ENCODE results near the gene PLXNA4. TPM values are rescaled to one million over a fixed set of nuclear protein-coding genes. Genes with fewer than 3 reads are reported as not detected.

PLXNA4 gene
- total RNA-seq, 1 experiment from 2014 or later, result 0.81 TPM

- POLR2A ChIA-PET, result no interaction called here
- DNase-seq (ENCODE audit: low spot score) (no peak), ATAC-seq (no peak)
- CTCF ChIA-PET, result interaction anchor here (1.0 kb wide), 1 partner anchor 37 kb away, joined by 5 read pairs; no protein-coding TSS in a partner anchor
- no peak overlapping the region for H3K27ac Mint-ChIP-seq
- no peaks in the 10 kb centered on the region; the same call in 1 of the 2 replicates for H3K9me3 Mint-ChIP-seq
- H3K4me3 Mint-ChIP-seq, result no peak overlapping the region
- TF ChIP-seq ZNF263 (CRISPR knock-in tag; IDR thresholded peaks at IDR 0.05; ENCODE audit: low read depth) (no peak), FOXJ3 (CRISPR knock-in tag; IDR thresholded peaks at IDR 0.05; ENCODE audit: borderline replicate concordance) (no peak), PREB (CRISPR knock-in tag; IDR thresholded peaks at IDR 0.05; ENCODE audit: borderline replicate concordance) (no peak), NR1H2 (CRISPR knock-in tag; IDR thresholded peaks at IDR 0.05) (no peak), NR2C2 (CRISPR knock-in tag; IDR thresholded peaks at IDR 0.05) (no peak), ZNF425 (CRISPR knock-in tag; conservative IDR thresholded peaks at IDR 0.05) (no peak), ZNF396 (CRISPR knock-in tag; IDR thresholded peaks at IDR 0.05; ENCODE audit: borderline replicate concordance) (no peak), SMAD3 (CRISPR knock-in tag; IDR thresholded peaks at IDR 0.05; ENCODE audit: borderline replicate concordance) (no peak), ZNF219 (CRISPR knock-in tag; IDR thresholded peaks at IDR 0.05; ENCODE audit: borderline replicate concordance) (no peak), ATF6 (CRISPR knock-in tag; IDR thresholded peaks at IDR 0.05) (no peak), SOX15 (CRISPR knock-in tag; IDR thresholded peaks at IDR 0.05) (no peak), CREB1 (CRISPR knock-in tag; IDR thresholded peaks at IDR 0.05) (no peak)
- TF ChIP-seq, protein P1, sequence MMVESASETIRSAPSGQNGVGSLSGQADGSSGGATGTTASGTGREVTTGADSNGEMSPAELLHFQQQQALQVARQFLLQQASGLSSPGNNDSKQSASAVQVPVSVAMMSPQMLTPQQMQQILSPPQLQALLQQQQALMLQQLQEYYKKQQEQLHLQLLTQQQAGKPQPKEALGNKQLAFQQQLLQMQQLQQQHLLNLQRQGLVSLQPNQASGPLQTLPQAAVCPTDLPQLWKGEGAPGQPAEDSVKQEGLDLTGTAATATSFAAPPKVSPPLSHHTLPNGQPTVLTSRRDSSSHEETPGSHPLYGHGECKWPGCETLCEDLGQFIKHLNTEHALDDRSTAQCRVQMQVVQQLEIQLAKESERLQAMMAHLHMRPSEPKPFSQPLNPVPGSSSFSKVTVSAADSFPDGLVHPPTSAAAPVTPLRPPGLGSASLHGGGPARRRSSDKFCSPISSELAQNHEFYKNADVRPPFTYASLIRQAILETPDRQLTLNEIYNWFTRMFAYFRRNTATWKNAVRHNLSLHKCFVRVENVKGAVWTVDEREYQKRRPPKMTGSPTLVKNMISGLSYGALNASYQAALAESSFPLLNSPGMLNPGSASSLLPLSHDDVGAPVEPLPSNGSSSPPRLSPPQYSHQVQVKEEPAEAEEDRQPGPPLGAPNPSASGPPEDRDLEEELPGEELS (CRISPR knock-in tag; IDR thresholded peaks at IDR 0.05), result no peak
- TF ChIP-seq, protein P2, sequence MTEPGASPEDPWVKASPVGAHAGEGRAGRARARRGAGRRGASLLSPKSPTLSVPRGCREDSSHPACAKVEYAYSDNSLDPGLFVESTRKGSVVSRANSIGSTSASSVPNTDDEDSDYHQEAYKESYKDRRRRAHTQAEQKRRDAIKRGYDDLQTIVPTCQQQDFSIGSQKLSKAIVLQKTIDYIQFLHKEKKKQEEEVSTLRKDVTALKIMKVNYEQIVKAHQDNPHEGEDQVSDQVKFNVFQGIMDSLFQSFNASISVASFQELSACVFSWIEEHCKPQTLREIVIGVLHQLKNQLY (CRISPR knock-in tag; IDR thresholded peaks at IDR 0.05), result no peak
- TF ChIP-seq, protein P3, sequence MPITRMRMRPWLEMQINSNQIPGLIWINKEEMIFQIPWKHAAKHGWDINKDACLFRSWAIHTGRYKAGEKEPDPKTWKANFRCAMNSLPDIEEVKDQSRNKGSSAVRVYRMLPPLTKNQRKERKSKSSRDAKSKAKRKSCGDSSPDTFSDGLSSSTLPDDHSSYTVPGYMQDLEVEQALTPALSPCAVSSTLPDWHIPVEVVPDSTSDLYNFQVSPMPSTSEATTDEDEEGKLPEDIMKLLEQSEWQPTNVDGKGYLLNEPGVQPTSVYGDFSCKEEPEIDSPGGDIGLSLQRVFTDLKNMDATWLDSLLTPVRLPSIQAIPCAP (CRISPR knock-in tag; IDR thresholded peaks at IDR 0.05), result no peak
- no peaks in the 10 kb centered on the region; the same call in 1 of the 2 replicates for H3K27me3 Mint-ChIP-seq (ENCODE audit: low read depth)
- no peaks in the 10 kb centered on the region for H3K36me3 Mint-ChIP-seq
- H3K4me1 Mint-ChIP-seq, result peaks cover 10% of the 10 kb centered on the region
These were observed 95.7 kb downstream of the PLXNA4 start for GRCh38 chr7:132480534-132480933.

DNA sequence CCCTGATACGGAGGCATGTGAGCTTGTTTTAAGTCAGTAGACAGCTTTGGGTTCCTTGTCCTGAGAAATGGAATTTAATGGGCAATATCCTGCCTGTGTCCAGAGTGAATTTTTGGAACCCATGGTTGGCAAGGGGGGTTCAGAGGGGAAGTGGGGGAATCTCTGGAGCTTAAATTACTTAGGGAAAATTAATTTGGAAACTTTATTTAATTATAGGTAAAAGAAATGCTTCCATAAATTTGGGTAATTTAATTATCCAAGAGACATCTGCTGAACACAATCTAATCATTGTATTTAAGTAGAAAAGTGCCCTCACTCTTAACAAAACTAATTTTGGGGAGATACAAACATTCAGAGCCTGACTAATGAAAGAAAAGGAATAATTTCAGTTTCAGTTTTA lies 99.7 kb downstream of the PLXNA4 start:
- DNase-seq (ENCODE audit: low spot score) (no peak), ATAC-seq (no peak)
- CTCF ChIA-PET, result interaction anchor here (0.7 to 2.8 kb wide), 4 partner anchors 10 to 104 kb away, joined by 3 to 10 read pairs (median 8); no protein-coding TSS in a partner anchor
- H3K9me3 Mint-ChIP-seq, result no peaks in the 10 kb centered on the region; the same call in 1 of the 2 replicates
- H3K4me3 Mint-ChIP-seq, result no peak overlapping the region
- H3K27ac Mint-ChIP-seq, result no peak overlapping the region
- no peaks in the 10 kb centered on the region for H3K36me3 Mint-ChIP-seq
- POLR2A ChIA-PET, result no interaction called here
- peaks cover 44% of the 10 kb centered on the region for H3K4me1 Mint-ChIP-seq
- peaks cover 4% of the 10 kb centered on the region for H3K27me3 Mint-ChIP-seq (ENCODE audit: low read depth)
- TF ChIP-seq NFE2L1 (CRISPR knock-in tag; IDR thresholded peaks at IDR 0.05) (no peak), NR1H2 (CRISPR knock-in tag; IDR thresholded peaks at IDR 0.05) (no peak), ZBTB43 (CRISPR knock-in tag; IDR thresholded peaks at IDR 0.05) (no peak), ZNF263 (CRISPR knock-in tag; IDR thresholded peaks at IDR 0.05; ENCODE audit: low read depth) (no peak)
- TF ChIP-seq, protein P4, sequence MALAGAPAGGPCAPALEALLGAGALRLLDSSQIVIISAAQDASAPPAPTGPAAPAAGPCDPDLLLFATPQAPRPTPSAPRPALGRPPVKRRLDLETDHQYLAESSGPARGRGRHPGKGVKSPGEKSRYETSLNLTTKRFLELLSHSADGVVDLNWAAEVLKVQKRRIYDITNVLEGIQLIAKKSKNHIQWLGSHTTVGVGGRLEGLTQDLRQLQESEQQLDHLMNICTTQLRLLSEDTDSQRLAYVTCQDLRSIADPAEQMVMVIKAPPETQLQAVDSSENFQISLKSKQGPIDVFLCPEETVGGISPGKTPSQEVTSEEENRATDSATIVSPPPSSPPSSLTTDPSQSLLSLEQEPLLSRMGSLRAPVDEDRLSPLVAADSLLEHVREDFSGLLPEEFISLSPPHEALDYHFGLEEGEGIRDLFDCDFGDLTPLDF (CRISPR knock-in tag; IDR thresholded peaks at IDR 0.05), result no peak
- TF ChIP-seq, protein P5, sequence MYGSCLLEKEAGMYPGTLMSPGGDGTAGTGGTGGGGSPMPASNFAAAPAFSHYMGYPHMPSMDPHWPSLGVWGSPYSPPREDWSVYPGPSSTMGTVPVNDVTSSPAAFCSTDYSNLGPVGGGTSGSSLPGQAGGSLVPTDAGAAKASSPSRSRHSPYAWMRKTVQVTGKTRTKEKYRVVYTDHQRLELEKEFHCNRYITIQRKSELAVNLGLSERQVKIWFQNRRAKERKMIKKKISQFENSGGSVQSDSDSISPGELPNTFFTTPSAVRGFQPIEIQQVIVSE (CRISPR knock-in tag; IDR thresholded peaks at IDR 0.05; ENCODE audit: borderline replicate concordance), result no peak

Measured in WTC11 (cell line).